ENCODE results near the gene GNAI3.

Gene GNAI3

DNA sequence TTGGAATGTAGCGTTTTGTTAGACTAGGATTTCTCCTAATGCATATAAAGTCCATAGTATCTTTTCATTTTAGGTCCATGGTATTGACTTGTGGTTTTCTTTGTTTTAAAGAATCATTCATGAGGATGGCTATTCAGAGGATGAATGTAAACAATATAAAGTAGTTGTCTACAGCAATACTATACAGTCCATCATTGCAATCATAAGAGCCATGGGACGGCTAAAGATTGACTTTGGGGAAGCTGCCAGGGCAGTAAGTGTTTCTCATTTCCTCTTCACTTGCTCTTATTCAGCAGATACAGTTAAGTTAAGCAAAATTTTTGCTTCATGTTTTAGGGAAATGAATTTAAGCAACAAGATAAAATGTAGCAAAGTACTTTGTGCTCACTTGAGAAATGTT, 25.4 kb downstream of the GNAI3 start:
- TF ChIP-seq, protein P1, sequence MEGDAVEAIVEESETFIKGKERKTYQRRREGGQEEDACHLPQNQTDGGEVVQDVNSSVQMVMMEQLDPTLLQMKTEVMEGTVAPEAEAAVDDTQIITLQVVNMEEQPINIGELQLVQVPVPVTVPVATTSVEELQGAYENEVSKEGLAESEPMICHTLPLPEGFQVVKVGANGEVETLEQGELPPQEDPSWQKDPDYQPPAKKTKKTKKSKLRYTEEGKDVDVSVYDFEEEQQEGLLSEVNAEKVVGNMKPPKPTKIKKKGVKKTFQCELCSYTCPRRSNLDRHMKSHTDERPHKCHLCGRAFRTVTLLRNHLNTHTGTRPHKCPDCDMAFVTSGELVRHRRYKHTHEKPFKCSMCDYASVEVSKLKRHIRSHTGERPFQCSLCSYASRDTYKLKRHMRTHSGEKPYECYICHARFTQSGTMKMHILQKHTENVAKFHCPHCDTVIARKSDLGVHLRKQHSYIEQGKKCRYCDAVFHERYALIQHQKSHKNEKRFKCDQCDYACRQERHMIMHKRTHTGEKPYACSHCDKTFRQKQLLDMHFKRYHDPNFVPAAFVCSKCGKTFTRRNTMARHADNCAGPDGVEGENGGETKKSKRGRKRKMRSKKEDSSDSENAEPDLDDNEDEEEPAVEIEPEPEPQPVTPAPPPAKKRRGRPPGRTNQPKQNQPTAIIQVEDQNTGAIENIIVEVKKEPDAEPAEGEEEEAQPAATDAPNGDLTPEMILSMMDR (IDR thresholded peaks at IDR 0.05; ENCODE audit: low read depth, low read length, missing control alignments): no peak
- no peak for DNase-seq (ENCODE audit: low read depth)
- H3K4me3 ChIP-seq (ENCODE audit: low read depth, low read length): no peak overlapping the region
- in situ Hi-C loops (cut with HindIII; ENCODE audit: low sequenced_read_pairs): no loop called here

DNA sequence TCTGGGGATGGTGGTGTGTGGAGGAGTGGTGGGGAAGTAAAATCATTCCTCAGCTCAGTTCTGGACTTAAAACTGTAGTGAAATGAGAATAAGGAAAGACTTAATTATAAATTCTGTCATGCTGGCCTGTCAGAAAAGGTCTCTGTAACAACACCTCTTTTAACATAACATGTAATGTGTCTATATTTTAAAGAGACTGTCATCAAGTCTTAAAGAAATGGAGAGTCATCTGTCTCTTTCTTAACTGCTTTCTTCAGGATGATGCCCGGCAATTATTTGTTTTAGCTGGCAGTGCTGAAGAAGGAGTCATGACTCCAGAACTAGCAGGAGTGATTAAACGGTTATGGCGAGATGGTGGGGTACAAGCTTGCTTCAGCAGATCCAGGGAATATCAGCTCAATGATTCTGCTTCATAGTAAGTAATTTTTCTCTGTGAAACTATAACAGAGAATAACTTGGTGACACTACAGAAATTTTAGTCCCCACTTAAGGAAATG, 30.6 kb downstream of the GNAI3 start:
- no peak overlapping the region for H3K4me3 ChIP-seq (ENCODE audit: low read depth, low read length)

DNA sequence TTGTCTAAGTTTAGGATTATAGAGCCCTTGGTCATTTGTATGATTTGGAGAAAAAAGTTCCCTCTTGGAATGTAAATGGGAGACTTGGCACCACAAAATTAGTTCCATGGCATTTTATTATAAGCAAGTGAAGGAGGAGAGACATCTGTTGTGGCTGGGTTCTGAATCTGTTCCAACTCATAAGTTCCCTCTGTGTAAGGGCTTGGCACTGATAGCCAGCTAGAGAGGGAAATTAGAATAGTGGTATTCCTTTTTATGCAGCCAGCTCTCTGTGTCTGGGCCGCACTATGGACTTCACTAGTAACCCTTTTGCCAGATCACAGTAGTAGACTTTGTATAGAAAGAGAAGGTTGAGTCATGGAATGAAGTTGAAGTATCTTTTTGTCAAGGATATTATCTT, 31.1 kb downstream of the GNAI3 start:
- H3K4me3 ChIP-seq (ENCODE audit: low read depth, low read length): no peak overlapping the region
- peak; percentile 76 for DNase-seq (ENCODE audit: low read depth)
- TF ChIP-seq, protein P1 (IDR thresholded peaks at IDR 0.05; ENCODE audit: low read depth, low read length, missing control alignments): no peak
- in situ Hi-C loops (cut with HindIII; ENCODE audit: low sequenced_read_pairs): no loop called here

More for the DNA sequence above, 30.6 kb downstream of the GNAI3 start:
- TF ChIP-seq, protein P1 (IDR thresholded peaks at IDR 0.05; ENCODE audit: low read depth, low read length, missing control alignments): no peak
- in situ Hi-C loops (cut with HindIII; ENCODE audit: low sequenced_read_pairs): no loop called here
- DNase-seq (ENCODE audit: low read depth): no peak

GRCh38 chr1:109582021-109582420, 33.6 kb downstream of the GNAI3 start:
- in situ Hi-C loops (cut with HindIII; ENCODE audit: low sequenced_read_pairs): no loop called here
- no peak overlapping the region for H3K4me3 ChIP-seq (ENCODE audit: low read depth, low read length)
- DNase-seq (ENCODE audit: low read depth): no peak
- TF ChIP-seq, protein P1 (IDR thresholded peaks at IDR 0.05; ENCODE audit: low read depth, low read length, missing control alignments): no peak

- no peak for DNase-seq (ENCODE audit: low read depth)
- TF ChIP-seq, protein P1 (IDR thresholded peaks at IDR 0.05; ENCODE audit: low read depth, low read length, missing control alignments): no peak
- no peak overlapping the region for H3K4me3 ChIP-seq (ENCODE audit: low read depth, low read length)
- in situ Hi-C loops (cut with HindIII; ENCODE audit: low sequenced_read_pairs): no loop called here
Measured at GRCh38 chr1:109584766-109585165, 36.4 kb downstream of the GNAI3 start.

- in situ Hi-C loops (cut with HindIII; ENCODE audit: low sequenced_read_pairs): no loop called here
- no peak for DNase-seq (ENCODE audit: low read depth)
- TF ChIP-seq, protein P1 (IDR thresholded peaks at IDR 0.05; ENCODE audit: low read depth, low read length, missing control alignments): no peak
- H3K4me3 ChIP-seq (ENCODE audit: low read depth, low read length): no peak overlapping the region
Measured at GRCh38 chr1:109586055-109586454, 37.6 kb downstream of the GNAI3 start.

- in situ Hi-C loops (cut with HindIII; ENCODE audit: low sequenced_read_pairs): no loop called here
- TF ChIP-seq, protein P1 (IDR thresholded peaks at IDR 0.05; ENCODE audit: low read depth, low read length, missing control alignments): no peak
- DNase-seq (ENCODE audit: low read depth): no peak
- no peak overlapping the region for H3K4me3 ChIP-seq (ENCODE audit: low read depth, low read length)
Measured at GRCh38 chr1:109589177-109589576, 40.8 kb downstream of the GNAI3 start.
